PFSK-1 (cell line): ENCODE measurements around the gene PCSK6.

Source experiments
- POLR2AphosphoS5 ChIP-seq: IDR thresholded peaks from 2 replicates; pipeline ENCODE4 v1.6.1; 2012; ENCODE audit warnings: low read depth, mild to moderate bottlenecking, control low read depth, low read length, moderate library complexity
- REST ChIP-seq, 2 experiments: IDR thresholded peaks; 2 replicates each; pipeline versions ENCODE4 v1.6.1 to v1.8.0; 2011 to 2012; ENCODE audit warnings: low read depth in 2 of 2, low read length in 2 of 2, control low read depth in 1 of 2, inconsistent platforms in 1 of 2, mild to moderate bottlenecking in 1 of 2, moderate library complexity in 1 of 2; ENCODE audit not compliant: insufficient read depth in 1 of 2
- SIN3A ChIP-seq: IDR thresholded peaks from 2 replicates; pipeline ENCODE4 v1.6.1; 2012; ENCODE audit warnings: mild to moderate bottlenecking, low read length, moderate library complexity, borderline replicate concordance; ENCODE audit not compliant: insufficient read depth

- no peak for TF ChIP-seq POLR2AphosphoS5
- no peak for TF ChIP-seq REST (IDR thresholded peaks at IDR 0.05; ENCODE audit: insufficient read depth in 1 of 2, low read depth in 2 of 2, low read length in 2 of 2)
- no peak for TF ChIP-seq SIN3A
These were observed 17.0 kb upstream of the PCSK6 start for GRCh38 chr15:101506491-101506890.
